Lower leg skin (tissue), 3 donors: ENCODE results near the gene UGT1A8.

Experiments
- POLR2A ChIP-seq, 2 donors: fragments of 450-650 bp; IDR thresholded peaks; one replicate each; pipeline ENCODE4 v1.6.1; 2016 to 2017; ENCODE audit warnings: antibody characterized with exemption in 2 of 2, mild to moderate bottlenecking in 1 of 2, moderate library complexity in 1 of 2
- TF ChIP-seq, protein P1 (sequence below), 3 donors: fragments of 450-650 bp; IDR thresholded peaks; one replicate each; pipeline ENCODE4 v1.5.1; 2016; ENCODE audit warnings: antibody characterized with exemption in 3 of 3, mild to moderate bottlenecking in 3 of 3, moderate library complexity in 2 of 3

DNA sequence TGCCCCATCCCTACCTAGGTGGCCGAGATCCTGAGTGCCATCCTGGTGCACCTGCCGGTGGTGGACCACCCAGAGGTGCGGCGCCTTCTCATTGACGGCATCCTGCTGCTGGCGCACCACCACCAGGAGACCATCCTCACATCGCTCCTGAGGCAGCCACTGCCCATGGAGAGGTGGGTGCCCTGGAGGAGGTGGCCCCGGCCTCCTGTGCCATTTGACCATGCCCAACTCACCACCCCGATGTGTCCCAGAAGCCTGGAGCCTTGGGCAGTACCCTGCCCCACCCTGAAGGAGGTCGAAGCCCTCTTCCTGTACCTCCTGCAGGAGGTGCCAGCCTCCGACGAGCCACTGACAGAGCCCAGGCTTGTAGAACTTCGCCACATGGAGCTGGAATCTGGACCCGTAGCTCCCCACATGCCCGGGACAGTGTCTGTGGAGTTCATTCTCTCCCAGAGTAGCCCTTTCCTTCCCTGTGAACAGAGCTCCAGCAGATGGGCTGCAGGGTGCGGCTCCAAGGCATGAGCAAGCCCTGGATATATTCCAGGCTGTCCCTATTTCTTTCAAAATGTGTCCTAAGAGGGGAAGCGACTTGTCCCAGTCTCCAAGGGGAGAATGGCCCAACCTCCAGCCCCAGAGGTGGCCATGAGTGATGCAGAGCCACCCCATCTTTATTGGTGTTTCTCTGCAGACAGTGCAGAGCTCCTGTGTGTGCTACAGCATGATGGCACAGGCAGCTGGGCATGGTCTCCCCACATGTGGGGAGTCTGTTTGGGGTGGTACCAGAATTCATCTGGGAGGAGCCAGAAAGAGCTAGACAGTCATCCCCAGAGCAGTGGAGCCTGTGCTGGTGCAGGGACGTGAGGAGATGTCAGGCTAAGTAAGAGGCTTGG is 202.7 kb downstream of the UGT1A8 start:
- TF ChIP-seq, protein P1, sequence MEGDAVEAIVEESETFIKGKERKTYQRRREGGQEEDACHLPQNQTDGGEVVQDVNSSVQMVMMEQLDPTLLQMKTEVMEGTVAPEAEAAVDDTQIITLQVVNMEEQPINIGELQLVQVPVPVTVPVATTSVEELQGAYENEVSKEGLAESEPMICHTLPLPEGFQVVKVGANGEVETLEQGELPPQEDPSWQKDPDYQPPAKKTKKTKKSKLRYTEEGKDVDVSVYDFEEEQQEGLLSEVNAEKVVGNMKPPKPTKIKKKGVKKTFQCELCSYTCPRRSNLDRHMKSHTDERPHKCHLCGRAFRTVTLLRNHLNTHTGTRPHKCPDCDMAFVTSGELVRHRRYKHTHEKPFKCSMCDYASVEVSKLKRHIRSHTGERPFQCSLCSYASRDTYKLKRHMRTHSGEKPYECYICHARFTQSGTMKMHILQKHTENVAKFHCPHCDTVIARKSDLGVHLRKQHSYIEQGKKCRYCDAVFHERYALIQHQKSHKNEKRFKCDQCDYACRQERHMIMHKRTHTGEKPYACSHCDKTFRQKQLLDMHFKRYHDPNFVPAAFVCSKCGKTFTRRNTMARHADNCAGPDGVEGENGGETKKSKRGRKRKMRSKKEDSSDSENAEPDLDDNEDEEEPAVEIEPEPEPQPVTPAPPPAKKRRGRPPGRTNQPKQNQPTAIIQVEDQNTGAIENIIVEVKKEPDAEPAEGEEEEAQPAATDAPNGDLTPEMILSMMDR (IDR thresholded peaks at IDR 0.05): no peak
- no peak for TF ChIP-seq POLR2A (IDR thresholded peaks at IDR 0.05)
